Measurements from ENCODE around the gene ZNF862.

The ZNF862 gene

GRCh38 chr7:149855361-149856305 lies 17.5 kb downstream of the ZNF862 start:
- DNase-seq = no peak
- no peak for TF ChIP-seq CTCF (IDR thresholded peaks at IDR 0.05; ENCODE audit: low read depth, low read length)
- H3K4me3 ChIP-seq (ENCODE audit: low read depth, low read length) = no peak overlapping the region
- H3K36me3 ChIP-seq = no peaks in the 10 kb centered on the region
- no peaks in the 10 kb centered on the region for H3K27me3 ChIP-seq
- peaks cover 9% of the 10 kb centered on the region; the same call in 1 of the 2 replicates for H3K4me1 ChIP-seq
- H3K9me3 ChIP-seq = no peaks in the 10 kb centered on the region

- no peaks in the 10 kb centered on the region for H3K27me3 ChIP-seq
- H3K4me1 ChIP-seq = peaks cover 9% of the 10 kb centered on the region; the same call in 1 of the 2 replicates
- TF ChIP-seq CTCF (IDR thresholded peaks at IDR 0.05; ENCODE audit: low read depth, low read length) = no peak
- H3K36me3 ChIP-seq = no peaks in the 10 kb centered on the region
- no peak overlapping the region for H3K4me3 ChIP-seq (ENCODE audit: low read depth, low read length)
- no peaks in the 10 kb centered on the region for H3K9me3 ChIP-seq
- DNase-seq = no peak
Observed at GRCh38 chr7:149856583-149856982, 18.4 kb downstream of the ZNF862 start.

- H3K4me3 ChIP-seq (ENCODE audit: low read depth, low read length) = no peak overlapping the region
- no peaks in the 10 kb centered on the region for H3K27me3 ChIP-seq
- H3K9me3 ChIP-seq = no peaks in the 10 kb centered on the region
- no peak for DNase-seq
- peaks cover 9% of the 10 kb centered on the region; the same call in 1 of the 2 replicates for H3K4me1 ChIP-seq
- TF ChIP-seq CTCF (IDR thresholded peaks at IDR 0.05; ENCODE audit: low read depth, low read length) = no peak
- no peaks in the 10 kb centered on the region for H3K36me3 ChIP-seq
Observed at GRCh38 chr7:149859369-149859768, 21.2 kb downstream of the ZNF862 start.

- H3K27me3 ChIP-seq = no peaks in the 10 kb centered on the region
- no peak for TF ChIP-seq CTCF (IDR thresholded peaks at IDR 0.05; ENCODE audit: low read depth, low read length)
- no peaks in the 10 kb centered on the region for H3K36me3 ChIP-seq
- DNase-seq = no peak
- H3K4me1 ChIP-seq = peaks cover 7% of the 10 kb centered on the region; the same call in 1 of the 2 replicates
- no peaks in the 10 kb centered on the region for H3K9me3 ChIP-seq
- H3K4me3 ChIP-seq (ENCODE audit: low read depth, low read length) = no peak overlapping the region
Observed at GRCh38 chr7:149859876-149860275, 21.7 kb downstream of the ZNF862 start.

- Histone ChIP-seq H3K9me3 (no peaks in the 10 kb centered on the region), H3K4me1 (no peaks in the 10 kb centered on the region), H3K36me3 (no peaks in the 10 kb centered on the region), H3K4me3 (ENCODE audit: low read depth, low read length) (no peak overlapping the region), H3K27me3 (no peaks in the 10 kb centered on the region)
- peak; percentile 29 for TF ChIP-seq CTCF (IDR thresholded peaks at IDR 0.05; ENCODE audit: low read depth, low read length)
- DNase-seq = no peak
Observed at GRCh38 chr7:149860821-149861727, 22.9 kb downstream of the ZNF862 start.

All from BE2C (cell line).